Upper lobe of right lung (tissue), 1 donor: Measurements from ENCODE around the gene ZSCAN29. TPM values are rescaled to one million over a fixed set of nuclear protein-coding genes. Genes with fewer than 3 reads are reported as not detected.
"Not testable (repeated sequence)": the region's sequence is repeated elsewhere in the genome, so short reads cannot be mapped to it uniquely, and the experiment has no call there.

Experiments
- ATAC-seq: fragments of 200-7000 bp; cut with Tn5 transposase; one replicate; pipeline ENCODE4 v1.9.1; 2020; ENCODE audit warnings: mild to moderate bottlenecking, moderate library complexity
- DNase-seq: peaks from one replicate; pipeline ENCODE4 v3.0.0-alpha.2; 2020
- H3K27ac ChIP-seq: fragments of 200-600 bp; one replicate; pipeline ENCODE4 v1.8.0; 2022
- H3K27me3 ChIP-seq: fragments of 200-600 bp; one replicate; pipeline ENCODE4 v1.8.0; 2022; ENCODE audit warnings: mild to moderate bottlenecking
- H3K36me3 ChIP-seq: fragments of 200-600 bp; one replicate; pipeline ENCODE4 v1.8.0; 2022
- H3K4me1 ChIP-seq: fragments of 200-600 bp; one replicate; pipeline ENCODE4 v1.8.0; 2022
- H3K4me3 ChIP-seq: fragments of 200-600 bp; one replicate; pipeline ENCODE4 v1.8.0; 2022; ENCODE audit warnings: mild to moderate bottlenecking
- H3K9me3 ChIP-seq: fragments of 200-600 bp; one replicate; pipeline ENCODE4 v1.8.0; 2022
- CTCF ChIP-seq: fragments of 200-600 bp; IDR thresholded peaks from one replicate; pipeline ENCODE4 v1.8.0; 2022; ENCODE audit warnings: antibody characterized with exemption
- intact Hi-C: fragments of 100-400 bp; cut with DNase I; formaldehyde crosslinking; loops from one replicate; pipeline ENCODE4 v1.11.0; 2022
- total RNA-seq: library from RNA; stranded (reverse); fragmentation: NEBNext Ultra II Directional; extraction: Animal tissue kit (Norgen Biotek cat#: 25700); gene quantifications from one replicate; pipeline ENCODE4 v1.2.1, GENCODE V29; 2021
- donor health status: DM: no; HTN: yes; CAD: no; lungs with severe emphysema.

Gene ZSCAN29
- total RNA-seq, 1 donor from 2014 or later, result 18.3 TPM

DNA sequence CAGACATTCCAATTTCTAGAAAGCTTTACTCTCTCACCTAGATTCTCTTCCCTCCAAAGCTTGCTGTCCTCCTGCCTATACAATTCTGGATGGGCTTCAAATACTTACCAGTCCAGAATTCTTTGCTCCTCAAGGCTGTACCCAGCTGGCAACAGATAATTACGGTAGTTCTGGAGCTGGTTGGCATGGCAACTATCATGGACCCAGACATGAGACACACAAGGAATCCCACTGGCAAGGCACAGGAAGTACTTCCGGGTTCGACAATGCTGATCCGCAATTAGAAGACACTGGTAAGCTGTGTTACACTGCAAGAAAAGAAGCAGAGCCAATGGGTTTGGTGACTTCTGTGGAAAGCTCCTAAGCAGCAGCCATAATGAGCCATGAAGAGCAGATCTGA lies 37.9 kb upstream of the ZSCAN29 start:
- DNase-seq, result no peak

GRCh38 chr15:43406808-43407207 lies 36.0 kb upstream of the ZSCAN29 start:
- Histone ChIP-seq H3K4me1 (no peaks in the 10 kb centered on the region), H3K4me3 (no peak overlapping the region), H3K9me3 (no peaks in the 10 kb centered on the region), H3K27me3 (no peaks in the 10 kb centered on the region), H3K36me3 (peaks cover 86% of the 10 kb centered on the region), H3K27ac (no peak overlapping the region)
- ATAC-seq (no peak), DNase-seq (no peak)
- intact Hi-C loops, result no loop called here
- no peak for TF ChIP-seq CTCF

More for the DNA sequence above, 37.9 kb upstream of the ZSCAN29 start:
- Histone ChIP-seq H3K4me1 (no peaks in the 10 kb centered on the region), H3K27me3 (no peaks in the 10 kb centered on the region), H3K4me3 (no peak overlapping the region), H3K9me3 (no peaks in the 10 kb centered on the region), H3K36me3 (peaks cover 83% of the 10 kb centered on the region), H3K27ac (no peak overlapping the region)
- intact Hi-C loops, result no loop called here
- no peak for ATAC-seq
- TF ChIP-seq CTCF, result no peak

DNA sequence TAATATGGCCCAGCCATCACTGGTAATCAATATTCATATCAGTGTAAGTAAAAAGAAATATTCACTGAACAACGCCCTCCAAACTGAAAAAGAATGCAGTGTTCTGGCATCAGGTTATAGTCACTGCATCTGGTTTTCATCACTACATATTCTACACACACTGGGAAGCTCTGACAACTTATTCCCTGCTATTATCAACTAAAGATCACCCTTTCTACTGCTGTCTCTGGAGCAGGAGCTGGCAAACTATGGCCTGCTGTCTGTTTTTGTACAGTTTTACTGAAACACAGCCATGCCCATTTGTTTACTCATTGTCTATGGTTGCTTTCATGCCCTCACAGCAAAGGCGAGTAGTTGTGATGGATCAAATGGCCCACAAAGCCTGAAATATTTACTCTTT lies 35.3 kb upstream of the ZSCAN29 start:
- Histone ChIP-seq H3K27me3 (no peaks in the 10 kb centered on the region), H3K4me3 (no peak overlapping the region), H3K27ac (no peak overlapping the region), H3K36me3 (peaks cover 90% of the 10 kb centered on the region), H3K4me1 (no peaks in the 10 kb centered on the region), H3K9me3 (no peaks in the 10 kb centered on the region)
- DNase-seq (no peak), ATAC-seq (no peak)
- TF ChIP-seq CTCF, result no peak
- intact Hi-C loops, result no loop called here

- peaks cover 100% of the 10 kb centered on the region for H3K36me3 ChIP-seq
- no peaks in the 10 kb centered on the region for H3K9me3 ChIP-seq
- no peaks in the 10 kb centered on the region for H3K27me3 ChIP-seq
These were observed 33.3 kb upstream of the ZSCAN29 start for GRCh38 chr15:43404130-43404529.

GRCh38 chr15:43403616-43404015 lies 32.8 kb upstream of the ZSCAN29 start:
- H3K36me3 ChIP-seq, result peaks cover 100% of the 10 kb centered on the region
- intact Hi-C loops, result no loop called here
- no peak for TF ChIP-seq CTCF
- no peaks in the 10 kb centered on the region for H3K27me3 ChIP-seq
- no peak overlapping the region for H3K4me3 ChIP-seq
- DNase-seq (no peak), ATAC-seq (no peak)
- no peak overlapping the region for H3K27ac ChIP-seq
- H3K9me3 ChIP-seq, result no peaks in the 10 kb centered on the region
- H3K4me1 ChIP-seq, result no peaks in the 10 kb centered on the region

More at GRCh38 chr15:43404130-43404529, 33.3 kb upstream of the ZSCAN29 start:
- H3K4me3 ChIP-seq, result no peak overlapping the region
- DNase-seq (no peak), ATAC-seq (no peak)
- H3K4me1 ChIP-seq, result no peaks in the 10 kb centered on the region
- intact Hi-C loops, result no loop called here
- no peak overlapping the region for H3K27ac ChIP-seq
- TF ChIP-seq CTCF, result no peak

DNA sequence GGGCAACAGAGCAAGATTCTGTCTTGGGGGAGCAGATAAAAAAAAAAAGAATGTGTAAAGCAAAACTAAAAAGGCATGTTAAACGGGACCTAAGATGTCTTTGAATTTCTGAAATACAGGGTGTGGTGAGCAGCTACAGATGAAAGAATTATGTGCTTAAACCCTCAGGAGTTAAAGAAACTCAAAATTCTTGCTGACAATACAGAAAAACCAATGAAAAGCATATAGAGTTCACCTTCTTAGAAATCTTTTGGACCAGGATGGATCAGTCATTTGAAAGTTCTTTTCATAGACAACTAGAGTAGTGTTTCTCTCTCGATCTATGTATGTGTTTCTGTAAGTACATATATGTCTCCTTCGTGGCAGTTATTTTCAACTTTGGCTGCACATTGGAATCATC lies 31.4 kb upstream of the ZSCAN29 start:
- H3K27me3 ChIP-seq, result no peaks in the 10 kb centered on the region
- ATAC-seq, result no peak
- no peak overlapping the region for H3K4me3 ChIP-seq
- DNase-seq, result no peak
- no peak for TF ChIP-seq CTCF
- H3K4me1 ChIP-seq, result no peaks in the 10 kb centered on the region
- H3K36me3 ChIP-seq, result peaks cover 100% of the 10 kb centered on the region
- intact Hi-C loops, result no loop called here
- H3K9me3 ChIP-seq, result no peaks in the 10 kb centered on the region
- no peak overlapping the region for H3K27ac ChIP-seq

- H3K4me1 ChIP-seq, H3K4me3 ChIP-seq, intact Hi-C loops, H3K27ac ChIP-seq, ATAC-seq, H3K9me3 ChIP-seq, DNase-seq, H3K27me3 ChIP-seq: not testable (repeated sequence)
- H3K36me3 ChIP-seq, result peaks cover 45% of the 10 kb centered on the region
These were observed 22.7 kb upstream of the ZSCAN29 start for GRCh38 chr15:43393592-43393991.
